NCI-H2107 (cell line): ENCODE results near the gene SLC5A6.
"Not testable (repeated sequence)": the region's sequence is repeated elsewhere in the genome, so short reads cannot be mapped to it uniquely, and the experiment has no call there.

Experiments
- DNase-seq: peaks from one replicate; lab custom pipeline; 2025; lab: John Stamatoyannopoulos, UW

Gene SLC5A6

GRCh38 chr2:27204566-27204965, 7.5 kb downstream of the SLC5A6 start:
- no peak for DNase-seq

GRCh38 chr2:27203741-27204140, 8.3 kb downstream of the SLC5A6 start:
- no peak for DNase-seq

GRCh38 chr2:27202854-27203253, 9.2 kb downstream of the SLC5A6 start:
- DNase-seq, result no peak

- DNase-seq, result no peak
Observed at GRCh38 chr2:27201675-27202074, 10.4 kb downstream of the SLC5A6 start.

- no peak for DNase-seq
Observed at GRCh38 chr2:27199241-27199640, 12.8 kb downstream of the SLC5A6 start.

GRCh38 chr2:27198627-27199026, 13.4 kb downstream of the SLC5A6 start:
- DNase-seq, result no peak

- DNase-seq, result not testable (repeated sequence)
Observed at GRCh38 chr2:27198068-27198467, 14.0 kb downstream of the SLC5A6 start.

- DNase-seq, result not testable (repeated sequence)
Observed at GRCh38 chr2:27195799-27196198, 16.3 kb downstream of the SLC5A6 start.

GRCh38 chr2:27194538-27195354, 17.3 kb downstream of the SLC5A6 start:
- no peak for DNase-seq

- DNase-seq, result peak; percentile 34
Observed at GRCh38 chr2:27191070-27191829, 20.8 kb downstream of the SLC5A6 start.

- DNase-seq, result no peak
Observed at GRCh38 chr2:27189989-27190388, 22.1 kb downstream of the SLC5A6 start.

GRCh38 chr2:27186613-27187345, 25.3 kb downstream of the SLC5A6 start:
- no peak for DNase-seq

- no peak for DNase-seq
Observed at GRCh38 chr2:27185331-27186026, 26.6 kb downstream of the SLC5A6 start.

- no peak for DNase-seq
Observed at GRCh38 chr2:27184115-27184514, 28.0 kb downstream of the SLC5A6 start.

GRCh38 chr2:27182346-27182745, 29.7 kb downstream of the SLC5A6 start:
- no peak for DNase-seq

- DNase-seq, result no peak
Observed at GRCh38 chr2:27179344-27180000, 32.6 kb downstream of the SLC5A6 start.

GRCh38 chr2:27178469-27178868, 33.6 kb downstream of the SLC5A6 start:
- DNase-seq, result no peak

- DNase-seq, result no peak
Observed at GRCh38 chr2:27177441-27178351, 34.4 kb downstream of the SLC5A6 start.

GRCh38 chr2:27175781-27176180, 36.3 kb downstream of the SLC5A6 start:
- not testable (repeated sequence) for DNase-seq

- DNase-seq, result no peak
Observed at GRCh38 chr2:27175330-27175729, 36.7 kb downstream of the SLC5A6 start.
